ENCODE results near the gene HKDC1. TPM values are rescaled to one million over a fixed set of nuclear protein-coding genes. Genes with fewer than 3 reads are reported as not detected.

The HKDC1 gene
- polyA plus RNA-seq, 1 experiment: 0.18 TPM

- Histone ChIP-seq H3K36me3 (ENCODE audit: control insufficient read depth, insufficient read depth, low read length) (no peaks in the 10 kb centered on the region), H3K4me3 (ENCODE audit: low read depth, low read length) (no peak overlapping the region), H3K27me3 (ENCODE audit: control insufficient read depth, insufficient read depth, low read length) (no peaks in the 10 kb centered on the region)
- DNase-seq (ENCODE audit: low read depth): no peak
- TF ChIP-seq, protein P1, sequence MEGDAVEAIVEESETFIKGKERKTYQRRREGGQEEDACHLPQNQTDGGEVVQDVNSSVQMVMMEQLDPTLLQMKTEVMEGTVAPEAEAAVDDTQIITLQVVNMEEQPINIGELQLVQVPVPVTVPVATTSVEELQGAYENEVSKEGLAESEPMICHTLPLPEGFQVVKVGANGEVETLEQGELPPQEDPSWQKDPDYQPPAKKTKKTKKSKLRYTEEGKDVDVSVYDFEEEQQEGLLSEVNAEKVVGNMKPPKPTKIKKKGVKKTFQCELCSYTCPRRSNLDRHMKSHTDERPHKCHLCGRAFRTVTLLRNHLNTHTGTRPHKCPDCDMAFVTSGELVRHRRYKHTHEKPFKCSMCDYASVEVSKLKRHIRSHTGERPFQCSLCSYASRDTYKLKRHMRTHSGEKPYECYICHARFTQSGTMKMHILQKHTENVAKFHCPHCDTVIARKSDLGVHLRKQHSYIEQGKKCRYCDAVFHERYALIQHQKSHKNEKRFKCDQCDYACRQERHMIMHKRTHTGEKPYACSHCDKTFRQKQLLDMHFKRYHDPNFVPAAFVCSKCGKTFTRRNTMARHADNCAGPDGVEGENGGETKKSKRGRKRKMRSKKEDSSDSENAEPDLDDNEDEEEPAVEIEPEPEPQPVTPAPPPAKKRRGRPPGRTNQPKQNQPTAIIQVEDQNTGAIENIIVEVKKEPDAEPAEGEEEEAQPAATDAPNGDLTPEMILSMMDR (IDR thresholded peaks at IDR 0.05; ENCODE audit: insufficient read depth, low read depth, low read length): no peak
- POLR2A ChIA-PET: interaction anchor here (0.6 kb wide), 1 partner anchor 168 kb away, joined by 3 read pairs; no protein-coding TSS in a partner anchor
- CTCF ChIA-PET: interaction anchor here (0.6 to 10.0 kb wide), 13 partner anchors 11 to 185 kb away, joined by 3 to 110 read pairs (median 7); no protein-coding TSS in a partner anchor
Observed at GRCh38 chr10:69239136-69239535, 19.0 kb downstream of the HKDC1 start.

DNA sequence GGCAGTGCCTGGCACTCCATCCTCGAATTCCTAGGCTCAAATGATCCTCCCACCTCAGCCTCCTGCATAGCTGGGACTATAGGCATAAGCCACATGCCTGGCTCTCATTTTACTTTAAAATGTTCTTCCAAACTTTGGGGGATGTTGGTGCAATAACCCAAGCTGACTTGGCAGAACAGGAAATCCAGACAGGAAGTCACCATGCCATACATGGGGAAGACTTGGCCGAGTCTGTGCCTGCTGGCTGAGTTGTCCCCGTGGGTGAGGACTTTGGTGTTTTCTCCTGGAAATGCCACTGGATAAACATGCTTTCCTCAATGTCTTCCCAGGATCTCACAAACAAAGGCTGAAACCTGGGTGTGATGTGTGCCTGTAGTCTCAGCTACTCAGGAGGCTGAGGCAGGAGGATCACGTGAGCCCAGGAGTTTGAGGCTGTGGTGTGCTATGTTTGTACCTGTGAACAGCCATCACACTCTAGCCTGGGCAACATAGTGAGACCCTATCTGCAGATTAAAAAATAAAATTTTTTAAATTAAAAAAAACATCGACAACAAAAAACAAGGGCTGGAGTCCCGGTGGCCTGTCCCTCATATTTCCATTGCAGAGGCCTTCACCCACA lies 19.8 kb downstream of the HKDC1 start:
- no peak for DNase-seq (ENCODE audit: low read depth)
- H3K4me3 ChIP-seq (ENCODE audit: low read depth, low read length): no peak overlapping the region
- H3K36me3 ChIP-seq (ENCODE audit: control insufficient read depth, insufficient read depth, low read length): no peaks in the 10 kb centered on the region
- TF ChIP-seq, protein P1 (IDR thresholded peaks at IDR 0.05; ENCODE audit: insufficient read depth, low read depth, low read length): no peak
- ChIA-PET CTCF (interaction anchor here (0.7 to 10.0 kb wide), 5 partner anchors 143 to 168 kb away, joined by 4 to 110 read pairs (median 9); no protein-coding TSS in a partner anchor), POLR2A (no interaction called here)
- no peaks in the 10 kb centered on the region for H3K27me3 ChIP-seq (ENCODE audit: control insufficient read depth, insufficient read depth, low read length)

DNA sequence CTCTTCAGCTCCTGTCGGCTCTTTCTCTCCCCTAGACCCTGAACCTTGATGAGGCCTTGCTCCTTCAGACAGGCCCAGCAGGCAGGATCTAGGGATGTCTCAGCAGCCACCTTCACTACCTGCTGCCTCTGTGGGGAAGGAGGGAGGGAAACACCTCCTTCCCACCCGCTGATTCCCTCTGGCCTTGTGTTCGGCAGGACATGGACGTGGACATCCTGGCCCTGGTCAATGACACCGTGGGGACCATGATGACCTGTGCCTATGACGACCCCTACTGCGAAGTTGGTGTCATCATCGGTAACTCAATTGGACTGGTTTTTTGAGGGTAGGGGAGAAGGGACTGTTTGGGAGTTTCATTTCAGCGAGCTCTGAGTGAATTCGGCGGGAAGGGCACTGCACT lies 20.3 kb downstream of the HKDC1 start:
- ChIA-PET POLR2A (no interaction called here), CTCF (interaction anchor here (1.0 to 10.0 kb wide), 3 partner anchors 142 to 167 kb away, joined by 4 to 110 read pairs (median 9); no protein-coding TSS in a partner anchor)
- TF ChIP-seq, protein P1 (IDR thresholded peaks at IDR 0.05; ENCODE audit: insufficient read depth, low read depth, low read length): no peak

GRCh38 chr10:69241575-69241974 lies 21.4 kb downstream of the HKDC1 start:
- H3K4me3 ChIP-seq (ENCODE audit: low read depth, low read length): no peak overlapping the region
- POLR2A ChIA-PET: no interaction called here

More for the DNA sequence above, 20.3 kb downstream of the HKDC1 start:
- DNase-seq (ENCODE audit: low read depth): no peak
- Histone ChIP-seq H3K36me3 (ENCODE audit: control insufficient read depth, insufficient read depth, low read length) (no peaks in the 10 kb centered on the region), H3K4me3 (ENCODE audit: low read depth, low read length) (no peak overlapping the region), H3K27me3 (ENCODE audit: control insufficient read depth, insufficient read depth, low read length) (no peaks in the 10 kb centered on the region)

More at GRCh38 chr10:69241575-69241974, 21.4 kb downstream of the HKDC1 start:
- Histone ChIP-seq H3K36me3 (ENCODE audit: control insufficient read depth, insufficient read depth, low read length) (no peaks in the 10 kb centered on the region), H3K27me3 (ENCODE audit: control insufficient read depth, insufficient read depth, low read length) (no peaks in the 10 kb centered on the region)
- TF ChIP-seq, protein P1 (IDR thresholded peaks at IDR 0.05; ENCODE audit: insufficient read depth, low read depth, low read length): no peak
- CTCF ChIA-PET: interaction anchor here (0.9 to 10.0 kb wide), 5 partner anchors 10 to 152 kb away, joined by 3 to 110 read pairs (median 4); no protein-coding TSS in a partner anchor
- no peak for DNase-seq (ENCODE audit: low read depth)
